HG03108 (cell line): Measurements from ENCODE around the gene ADM5.
"Not testable (repeated sequence)": the region's sequence is repeated elsewhere in the genome, so short reads cannot be mapped to it uniquely, and the experiment has no call there.

ENCODE experiments used
- ATAC-seq: cut with Tn5 transposase; IDR thresholded peaks from one replicate; pipeline ENCODE4 v1.9.1; 2021; ENCODE audit warnings: moderate library complexity; ENCODE audit not compliant: unreplicated experiment

Gene ADM5

DNA sequence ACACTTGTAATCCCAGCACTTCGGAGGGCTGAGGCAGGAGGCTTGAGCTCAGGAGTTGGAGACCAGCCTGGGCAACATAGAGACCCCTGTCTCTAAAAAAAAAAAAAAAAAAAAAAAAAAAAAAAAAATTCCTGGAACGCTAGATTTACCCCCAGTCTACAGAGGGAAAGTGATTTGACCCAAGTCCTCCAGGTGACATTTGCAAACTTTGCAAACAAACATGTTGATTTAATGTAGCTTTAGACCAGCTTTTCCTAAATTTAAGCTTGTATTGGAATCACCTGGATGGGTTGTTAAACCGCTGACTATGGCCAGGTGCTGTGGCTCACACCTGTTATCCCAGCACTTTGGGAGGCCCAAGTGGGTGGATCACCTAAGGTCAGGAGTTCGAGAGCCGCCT, 10.0 kb downstream of the ADM5 start:
- ATAC-seq: no peak

DNA sequence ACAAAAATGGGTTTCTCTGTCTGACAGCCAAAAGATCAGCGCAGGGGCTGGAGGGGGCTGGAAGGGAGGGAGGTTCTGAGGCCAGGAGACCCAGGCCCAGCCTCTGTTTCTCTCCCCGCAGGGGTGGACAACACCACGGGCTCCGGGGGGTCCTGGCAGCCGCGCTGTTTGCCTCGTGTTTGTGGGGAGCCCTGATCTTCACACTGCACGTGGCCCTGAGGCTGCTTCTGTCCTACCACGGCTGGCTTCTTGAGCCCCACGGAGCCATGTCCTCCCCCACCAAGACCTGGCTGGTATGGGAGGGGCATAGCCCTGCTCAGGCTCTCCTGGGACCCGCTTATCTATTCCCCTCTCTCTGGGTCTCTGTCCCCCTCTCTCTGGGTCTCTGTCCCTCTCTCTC, 11.2 kb downstream of the ADM5 start:
- no peak for ATAC-seq

DNA sequence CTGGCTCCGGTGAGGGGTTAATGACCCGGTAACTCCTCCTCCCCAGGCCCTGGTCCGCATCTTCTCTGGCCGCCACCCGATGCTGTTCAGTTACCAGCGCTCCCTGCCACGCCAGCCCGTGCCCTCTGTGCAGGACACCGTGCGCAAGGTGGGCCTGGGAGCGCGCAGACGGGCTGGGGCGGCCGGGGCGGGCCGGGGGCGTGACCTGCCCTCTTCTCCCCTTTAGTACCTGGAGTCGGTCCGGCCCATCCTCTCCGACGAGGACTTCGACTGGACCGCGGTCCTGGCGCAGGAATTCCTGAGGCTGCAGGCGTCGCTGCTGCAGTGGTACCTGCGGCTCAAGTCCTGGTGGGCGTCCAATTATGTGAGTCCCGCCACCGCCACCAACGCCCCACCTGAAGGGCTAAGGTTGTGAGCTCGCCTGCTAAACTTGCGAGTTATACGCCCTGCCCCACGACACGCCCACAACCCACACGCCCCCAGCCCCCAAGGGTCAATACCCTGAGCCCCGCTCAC, 11.9 kb downstream of the ADM5 start:
- ATAC-seq: no peak

DNA sequence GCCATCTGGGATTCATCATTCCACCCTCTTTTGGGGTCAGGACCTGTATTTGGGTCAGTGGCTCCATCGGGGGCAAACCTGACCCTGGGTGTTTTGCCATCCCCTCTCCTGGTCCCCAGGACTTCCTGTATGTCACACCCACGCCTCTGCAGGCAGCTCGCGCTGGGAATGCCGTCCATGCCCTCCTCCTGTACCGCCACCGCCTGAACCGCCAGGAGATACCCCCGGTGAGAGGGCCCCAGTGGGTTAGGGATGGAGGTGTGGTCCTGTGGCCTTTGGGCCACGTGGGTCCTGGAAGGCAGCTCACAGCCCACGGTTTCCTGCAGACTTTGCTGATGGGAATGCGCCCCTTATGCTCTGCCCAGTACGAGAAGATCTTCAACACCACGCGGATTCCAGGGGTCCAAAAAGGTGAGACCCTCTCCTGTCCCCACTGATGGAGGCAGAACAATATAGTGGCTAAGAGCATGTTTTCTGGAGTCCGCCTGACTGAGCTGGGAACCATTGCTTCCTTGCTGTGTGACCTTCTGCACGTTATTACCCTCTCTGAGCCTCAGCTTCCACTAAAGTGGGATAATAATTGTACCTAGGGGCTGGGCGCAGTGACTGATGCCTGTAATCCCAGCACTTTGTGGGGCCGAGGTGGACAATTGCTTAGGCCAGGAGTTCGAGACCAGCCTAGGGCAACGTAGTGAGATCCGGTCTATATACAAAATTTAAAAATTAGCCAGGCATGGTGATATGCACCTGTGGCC, 15.7 kb downstream of the ADM5 start:
- no peak for ATAC-seq

- ATAC-seq: no peak
Measured at GRCh38 chr19:49705919-49706318, 16.5 kb downstream of the ADM5 start.

GRCh38 chr19:49710372-49710951, 21.1 kb downstream of the ADM5 start:
- no peak for ATAC-seq

GRCh38 chr19:49712397-49712859, 23.0 kb downstream of the ADM5 start:
- ATAC-seq: no peak

DNA sequence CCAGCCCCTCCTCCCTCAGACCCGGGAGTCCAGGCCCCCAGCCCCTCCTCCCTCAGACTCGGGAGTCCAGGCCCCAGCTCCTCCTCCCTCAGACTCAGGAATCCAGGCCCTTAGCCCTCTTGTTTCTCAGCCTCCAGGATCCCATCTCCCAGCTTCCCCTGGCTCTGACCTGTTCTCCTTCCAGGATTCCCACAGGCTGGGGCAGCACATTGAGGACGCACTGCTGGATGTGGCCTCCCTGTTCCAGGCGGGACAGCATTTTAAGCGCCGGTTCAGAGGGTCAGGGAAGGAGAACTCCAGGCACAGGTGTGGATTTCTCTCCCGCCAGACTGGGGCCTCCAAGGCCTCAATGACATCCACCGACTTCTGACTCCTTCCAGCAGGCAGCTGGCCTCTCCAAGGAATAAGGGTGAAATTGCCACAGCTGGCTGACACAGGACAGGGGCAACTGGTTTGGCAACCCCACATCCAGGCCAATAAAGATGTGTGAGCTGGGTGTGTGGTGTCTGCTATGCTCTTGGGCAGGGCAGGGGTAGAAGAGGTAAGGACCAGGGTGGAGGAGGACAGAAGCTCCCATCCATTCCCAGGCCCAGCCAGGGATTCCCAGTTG, 23.9 kb downstream of the ADM5 start:
- no peak for ATAC-seq

GRCh38 chr19:49716154-49716553, 26.8 kb downstream of the ADM5 start:
- ATAC-seq: no peak

- ATAC-seq: no peak
Measured at GRCh38 chr19:49718511-49718910, 29.1 kb downstream of the ADM5 start.

DNA sequence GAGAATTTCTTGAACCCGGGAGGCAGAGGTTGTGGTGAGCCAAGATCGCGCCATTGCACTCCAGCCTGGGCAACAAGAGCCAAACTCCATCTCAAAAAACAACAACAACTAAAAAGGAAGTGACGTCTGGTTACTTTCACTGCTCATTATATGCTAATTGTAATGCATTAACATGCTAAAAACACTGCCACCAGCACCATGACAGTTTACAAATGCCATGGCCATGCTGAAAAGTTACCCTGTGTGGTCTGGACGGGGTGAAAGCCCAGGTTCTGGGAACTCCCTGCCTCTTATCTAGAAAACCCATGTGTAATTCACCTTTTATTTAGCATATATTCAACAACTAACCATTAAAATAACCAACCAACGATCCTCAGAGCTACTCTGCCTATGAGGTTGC, 29.6 kb downstream of the ADM5 start:
- no peak for ATAC-seq

DNA sequence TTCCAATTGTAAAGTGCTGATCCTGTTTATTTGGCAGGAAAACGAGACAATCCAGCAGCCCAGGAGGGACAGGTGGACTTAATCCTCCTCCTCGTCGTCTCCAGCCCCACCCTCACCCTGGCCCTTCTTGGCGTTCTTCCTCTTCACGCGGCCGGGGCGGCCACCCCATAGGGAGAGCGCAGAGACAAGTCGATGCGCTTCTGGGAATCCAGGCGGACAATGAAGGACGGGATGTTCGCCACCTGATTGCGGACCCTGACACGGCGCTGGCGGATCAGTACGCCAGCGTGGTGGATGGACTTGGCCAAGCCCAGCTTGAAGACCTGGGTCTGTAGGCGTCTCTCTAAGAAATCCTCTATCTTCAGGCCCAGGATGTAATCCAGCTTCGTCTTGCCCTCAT, 30.0 kb downstream of the ADM5 start:
- not testable (repeated sequence) for ATAC-seq

DNA sequence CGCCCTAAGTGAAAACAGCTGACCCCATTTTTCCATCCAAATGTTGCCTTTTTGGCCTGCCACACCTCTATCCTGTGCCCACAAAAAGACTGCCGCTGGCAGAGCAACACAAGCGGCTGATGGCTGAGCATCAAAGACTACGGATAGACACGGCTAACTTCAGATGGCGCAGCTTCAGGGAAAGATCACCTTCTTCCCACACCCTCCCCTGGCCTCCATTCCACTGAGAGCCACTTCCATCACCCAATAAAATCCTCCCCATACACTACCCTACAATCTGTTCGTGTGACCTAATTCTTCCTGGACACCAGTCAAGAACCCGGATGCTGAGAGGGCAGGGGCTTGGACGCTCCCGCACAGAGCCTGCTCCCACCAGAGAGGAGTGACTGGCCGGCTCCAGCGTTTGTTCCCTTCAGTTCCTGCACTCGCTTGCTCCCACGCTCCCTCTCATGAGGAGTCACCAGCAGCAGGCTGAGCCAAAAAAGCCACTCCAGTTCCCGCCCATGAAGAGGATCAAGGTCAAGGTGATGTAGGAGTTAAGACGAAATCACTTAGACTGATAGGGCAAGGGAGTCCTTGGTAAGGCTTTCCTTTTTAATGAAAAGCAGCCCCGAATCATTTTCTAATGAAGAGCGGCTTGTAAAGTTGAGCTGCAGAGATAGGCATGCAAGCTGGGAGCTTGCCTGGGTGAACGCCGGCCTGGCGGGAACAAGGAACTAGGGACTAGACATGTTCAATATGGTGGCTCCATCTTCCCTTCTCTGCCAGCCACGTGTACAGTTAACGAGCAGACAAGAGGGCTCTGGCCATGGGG, 38.0 kb downstream of the ADM5 start:
- ATAC-seq: no peak

- no peak for ATAC-seq
Measured at GRCh38 chr19:49730166-49730565, 40.8 kb downstream of the ADM5 start.

- ATAC-seq: no peak
Measured at GRCh38 chr19:49738268-49738667, 48.9 kb downstream of the ADM5 start.

- ATAC-seq: no peak
Measured at GRCh38 chr19:49739098-49739497, 49.7 kb downstream of the ADM5 start.

DNA sequence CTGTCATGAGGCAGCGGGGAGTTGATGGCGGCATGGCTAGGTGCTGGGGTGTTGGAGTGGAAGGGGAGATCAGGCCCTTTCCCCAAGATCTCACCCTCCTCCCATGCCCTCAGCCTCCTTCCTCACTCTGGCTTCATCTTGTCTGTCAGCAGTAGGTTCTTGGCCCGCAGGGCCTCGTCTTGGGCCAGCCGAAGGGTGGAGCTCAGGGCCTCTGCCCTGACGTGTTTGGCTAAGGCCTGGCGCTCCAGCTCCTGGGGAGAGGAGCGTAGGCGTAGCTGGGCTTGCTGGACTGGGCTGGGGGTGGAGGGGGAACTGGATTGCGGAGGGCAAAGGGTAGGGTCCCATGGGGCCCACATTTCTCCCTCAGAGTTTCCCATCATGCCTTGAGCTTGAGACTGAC, 50.5 kb downstream of the ADM5 start:
- no peak for ATAC-seq
